ENCODE measurements around the gene MYOZ2. TPM values are rescaled to one million over a fixed set of nuclear protein-coding genes. Genes with fewer than 3 reads are reported as not detected.
A peak's percentile ranks its signal among the peaks of the same experiment; 100 is the strongest.

Gene MYOZ2
- total RNA-seq, 1 donor = 0.43 TPM

DNA sequence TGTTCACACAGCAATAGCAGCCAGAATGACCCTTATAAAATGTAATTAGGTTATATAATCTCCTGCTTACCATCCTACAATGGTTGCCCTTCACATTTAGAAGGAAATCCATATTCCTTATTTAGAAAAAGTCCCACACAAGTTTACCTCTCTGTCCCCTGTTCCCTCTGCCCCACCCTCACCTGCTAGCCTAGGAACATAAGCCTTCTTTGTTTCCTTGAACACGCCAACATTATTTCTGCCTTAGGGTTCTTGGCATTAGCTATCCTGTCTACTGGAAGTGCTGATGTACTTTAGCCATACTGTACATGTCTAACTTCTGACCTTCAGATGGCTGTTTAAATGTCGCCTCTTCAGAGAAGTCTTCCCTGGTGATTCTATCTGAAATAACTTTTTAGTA, 48.5 kb downstream of the MYOZ2 start:
- H3K4me3 ChIP-seq (ENCODE audit: low read depth, low read length) = no peak overlapping the region
- TF ChIP-seq, protein P1, sequence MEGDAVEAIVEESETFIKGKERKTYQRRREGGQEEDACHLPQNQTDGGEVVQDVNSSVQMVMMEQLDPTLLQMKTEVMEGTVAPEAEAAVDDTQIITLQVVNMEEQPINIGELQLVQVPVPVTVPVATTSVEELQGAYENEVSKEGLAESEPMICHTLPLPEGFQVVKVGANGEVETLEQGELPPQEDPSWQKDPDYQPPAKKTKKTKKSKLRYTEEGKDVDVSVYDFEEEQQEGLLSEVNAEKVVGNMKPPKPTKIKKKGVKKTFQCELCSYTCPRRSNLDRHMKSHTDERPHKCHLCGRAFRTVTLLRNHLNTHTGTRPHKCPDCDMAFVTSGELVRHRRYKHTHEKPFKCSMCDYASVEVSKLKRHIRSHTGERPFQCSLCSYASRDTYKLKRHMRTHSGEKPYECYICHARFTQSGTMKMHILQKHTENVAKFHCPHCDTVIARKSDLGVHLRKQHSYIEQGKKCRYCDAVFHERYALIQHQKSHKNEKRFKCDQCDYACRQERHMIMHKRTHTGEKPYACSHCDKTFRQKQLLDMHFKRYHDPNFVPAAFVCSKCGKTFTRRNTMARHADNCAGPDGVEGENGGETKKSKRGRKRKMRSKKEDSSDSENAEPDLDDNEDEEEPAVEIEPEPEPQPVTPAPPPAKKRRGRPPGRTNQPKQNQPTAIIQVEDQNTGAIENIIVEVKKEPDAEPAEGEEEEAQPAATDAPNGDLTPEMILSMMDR (IDR thresholded peaks at IDR 0.05; ENCODE audit: insufficient read depth, low read depth, low read length) = no peak
- DNase-seq (ENCODE audit: low read depth) = no peak

DNA sequence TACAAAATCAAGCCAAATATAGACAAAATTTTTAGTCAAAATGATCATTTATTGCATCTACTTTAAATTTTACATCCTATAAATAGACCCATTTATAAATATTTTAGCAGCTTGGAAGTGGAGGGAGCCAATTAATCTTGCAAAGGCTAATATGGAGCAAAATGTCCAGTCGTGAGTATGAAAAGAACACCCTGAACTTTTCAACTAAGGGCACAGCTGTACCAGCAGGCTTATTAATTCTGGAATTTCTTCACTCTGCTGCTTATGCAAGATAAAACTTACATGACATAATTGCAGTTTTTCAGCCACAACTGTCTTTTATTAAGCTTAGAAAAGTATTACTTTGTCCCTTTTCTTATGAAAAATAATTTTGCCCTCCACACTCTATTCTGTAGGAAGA, 54.0 kb downstream of the MYOZ2 start:
- no peak overlapping the region for H3K4me3 ChIP-seq (ENCODE audit: low read depth, low read length)
- TF ChIP-seq, protein P1 (IDR thresholded peaks at IDR 0.05; ENCODE audit: insufficient read depth, low read depth, low read length) = no peak
- DNase-seq (ENCODE audit: low read depth) = peak; percentile 70

DNA sequence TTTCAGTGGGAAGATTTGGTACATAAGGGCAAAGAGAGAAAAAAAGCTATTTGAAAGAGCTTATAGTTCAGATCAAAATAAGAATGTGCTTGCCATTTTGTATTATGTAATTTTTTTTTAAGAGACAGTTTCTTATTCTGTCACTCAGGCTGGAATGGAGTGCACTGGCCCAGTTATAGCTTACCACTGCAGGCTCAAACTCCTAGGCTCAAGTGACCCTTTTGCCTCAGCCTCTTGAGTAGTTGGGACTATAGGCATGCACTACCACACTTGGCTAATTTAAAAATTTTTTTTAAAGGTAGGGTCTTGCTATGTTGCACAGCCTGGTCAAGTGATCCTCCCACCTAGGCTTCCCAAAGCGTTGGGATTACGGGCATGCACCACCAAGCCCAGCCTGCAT, 54.7 kb downstream of the MYOZ2 start:
- no peak overlapping the region for H3K4me3 ChIP-seq (ENCODE audit: low read depth, low read length)
- TF ChIP-seq, protein P1 (IDR thresholded peaks at IDR 0.05; ENCODE audit: insufficient read depth, low read depth, low read length) = no peak
- DNase-seq (ENCODE audit: low read depth) = no peak

DNA sequence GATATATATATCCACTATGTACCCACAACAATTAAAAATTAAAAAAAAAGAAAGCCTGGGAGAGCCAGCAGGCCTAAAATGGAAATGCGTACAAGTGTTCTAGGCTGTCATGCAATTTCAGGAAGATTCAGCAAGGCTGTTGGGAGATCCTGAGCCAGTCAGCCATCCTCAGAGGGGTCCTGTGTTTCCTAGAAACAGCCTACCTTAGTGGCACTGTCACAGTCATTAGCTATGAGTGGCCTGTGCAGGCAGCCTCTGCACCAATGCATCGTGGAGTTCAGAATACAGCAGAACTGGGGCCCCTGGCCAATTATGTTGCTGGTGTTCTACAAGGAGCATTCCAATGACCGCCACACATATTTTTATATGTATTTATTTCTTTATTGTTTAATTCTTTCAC, 55.9 kb downstream of the MYOZ2 start:
- TF ChIP-seq, protein P1 (IDR thresholded peaks at IDR 0.05; ENCODE audit: insufficient read depth, low read depth, low read length) = no peak
- H3K4me3 ChIP-seq (ENCODE audit: low read depth, low read length) = no peak overlapping the region
- DNase-seq (ENCODE audit: low read depth) = no peak

DNA sequence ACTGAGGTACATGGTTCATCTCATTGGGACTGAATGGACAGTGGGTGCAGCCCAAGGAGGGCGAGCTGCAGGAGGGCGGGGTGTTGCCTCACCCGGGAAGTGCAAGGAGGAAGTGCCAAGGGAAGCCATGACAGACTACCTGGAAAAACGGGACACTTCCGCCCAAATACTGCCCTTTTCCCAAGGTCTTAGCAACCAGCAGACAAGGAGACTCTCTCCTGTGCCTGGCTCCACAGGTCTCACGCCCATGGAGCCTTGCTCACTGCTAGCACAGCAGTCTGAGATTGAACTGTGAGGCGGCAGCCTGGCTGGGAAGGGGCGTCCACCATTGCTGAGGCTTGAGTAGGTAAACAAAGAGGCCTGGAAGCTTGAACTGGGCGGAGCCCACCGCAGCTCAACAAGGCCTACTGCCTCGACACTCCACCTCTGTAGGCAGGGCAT, 62.2 kb downstream of the MYOZ2 start:
- no peak overlapping the region for H3K4me3 ChIP-seq (ENCODE audit: low read depth, low read length)
- no peak for DNase-seq (ENCODE audit: low read depth)
- TF ChIP-seq, protein P1 (IDR thresholded peaks at IDR 0.05; ENCODE audit: insufficient read depth, low read depth, low read length) = no peak

DNA sequence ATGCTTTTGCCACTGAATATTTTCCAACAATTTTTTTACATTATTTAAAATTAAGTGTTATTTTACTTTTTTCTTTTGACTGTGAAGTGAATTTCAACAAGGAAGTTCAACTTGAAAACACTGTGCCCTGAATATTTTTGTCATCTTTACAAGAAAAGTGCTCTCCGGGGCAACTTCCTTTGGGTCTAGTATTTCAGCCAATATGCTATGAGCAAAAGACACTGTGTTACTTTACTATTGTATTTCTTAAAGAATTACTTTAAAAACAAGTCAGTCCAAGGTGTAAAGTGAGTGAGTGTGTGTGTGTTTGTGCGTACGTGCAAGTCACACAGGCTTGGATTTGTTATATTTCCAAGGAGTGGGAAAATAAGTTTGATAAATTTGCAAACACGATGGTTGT, 69.3 kb downstream of the MYOZ2 start:
- no peak for DNase-seq (ENCODE audit: low read depth)
- TF ChIP-seq, protein P1 (IDR thresholded peaks at IDR 0.05; ENCODE audit: insufficient read depth, low read depth, low read length) = no peak
- H3K4me3 ChIP-seq (ENCODE audit: low read depth, low read length) = no peak overlapping the region

DNA sequence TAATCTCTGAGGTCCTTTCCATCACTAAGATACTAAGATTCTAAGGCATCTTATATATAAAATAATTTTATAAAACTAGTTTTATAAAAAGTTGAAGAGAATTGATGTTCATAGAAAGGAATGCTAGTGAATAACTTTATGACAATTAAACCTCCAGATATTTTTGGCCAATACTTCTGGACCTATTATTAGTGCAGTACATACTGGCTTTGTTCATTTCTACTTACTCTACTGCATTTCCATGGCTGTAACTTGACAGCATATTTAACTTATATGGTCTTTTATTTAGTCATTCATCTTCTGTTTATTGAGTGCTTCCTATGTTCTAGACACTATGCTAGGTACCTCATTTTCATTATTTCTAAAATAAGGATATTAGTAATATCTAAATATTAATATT, 70.1 kb downstream of the MYOZ2 start:
- H3K4me3 ChIP-seq (ENCODE audit: low read depth, low read length) = no peak overlapping the region
- TF ChIP-seq, protein P1 (IDR thresholded peaks at IDR 0.05; ENCODE audit: insufficient read depth, low read depth, low read length) = no peak
- no peak for DNase-seq (ENCODE audit: low read depth)

Data from fibroblast of villous mesenchyme (primary cell).